Stimulated activated CD4-positive, alpha-beta T cell treated with anti-CD3 and anti-CD28 coated beads, TNF-alpha, amount 100 ng/mL, for 4 hours (primary cell): ENCODE data around the gene ZNF2.

ENCODE experiments used
- DNase-seq, 3 experiments: peaks; one replicate each; pipeline ENCODE4 v3.0.0-alpha.2; 2020; ENCODE audit warnings: low read depth in 3 of 3

The ZNF2 gene

GRCh38 chr2:95206096-95206495, 40.5 kb downstream of the ZNF2 start:
- no peak for DNase-seq

GRCh38 chr2:95207111-95207961, 41.7 kb downstream of the ZNF2 start, which contains the start of gene ZNF892:
Gene ZNF892 (plus strand): TSS chr2:95207521. CDS start chr2:95207816, 295 bp downstream.
- DNase-seq, result peak; percentile 55 to 76 (median 61)

GRCh38 chr2:95208106-95208505, 42.5 kb downstream of the ZNF2 start:
- DNase-seq, result no peak

- DNase-seq, result no peak
Measured at GRCh38 chr2:95215018-95215612, 49.5 kb downstream of the ZNF2 start.

GRCh38 chr2:95220449-95220848, 54.8 kb downstream of the ZNF2 start:
- no peak for DNase-seq

- no peak for DNase-seq
Measured at GRCh38 chr2:95225658-95226057, 60.0 kb downstream of the ZNF2 start.

GRCh38 chr2:95231723-95232122, 66.1 kb downstream of the ZNF2 start:
- DNase-seq, result no peak

GRCh38 chr2:95232232-95232631, 66.6 kb downstream of the ZNF2 start:
- DNase-seq, result no peak
